Neural progenitor cell (in vitro differentiated cells): ENCODE results near the gene DCAF7. TPM values are rescaled to one million over a fixed set of nuclear protein-coding genes. Genes with fewer than 3 reads are reported as not detected.

Experiments used
- DNase-seq: peaks from one replicate; pipeline ENCODE4 v3.0.0-alpha.2; 2016; ENCODE audit warnings: low spot score
- H2AFZ ChIP-seq: fragments of 200-600 bp; sonication (generic); replicated peaks from 2 replicates; pipeline ENCODE4 v1.6.1; 2016; ENCODE audit warnings: antibody characterized with exemption
- H3F3A ChIP-seq: fragments of 200-600 bp; sonication (generic); 2 replicates; pipeline ENCODE4 v1.6.1; 2016; ENCODE audit warnings: antibody characterized with exemption, low read depth
- H3K27ac ChIP-seq: fragments of 200-600 bp; sonication (generic); 2 replicates; pipeline ENCODE4 v1.5.1; 2016; ENCODE audit warnings: mild to moderate bottlenecking
- H3K27me3 ChIP-seq: fragments of 200-600 bp; sonication (generic); 2 replicates; pipeline ENCODE4 v1.6.1; 2016; ENCODE audit warnings: mild to moderate bottlenecking, moderate library complexity
- H3K36me3 ChIP-seq: fragments of 200-600 bp; sonication (generic); 2 replicates; pipeline ENCODE4 v1.5.1; 2016
- H3K4me1 ChIP-seq: fragments of 200-600 bp; sonication (generic); 2 replicates; pipeline ENCODE4 v1.6.1; 2016; ENCODE audit warnings: mixed run types
- H3K4me2 ChIP-seq: fragments of 200-600 bp; sonication (generic); 2 replicates; pipeline ENCODE4 v1.6.1; 2016
- H3K4me3 ChIP-seq: fragments of 200-600 bp; sonication (generic); 2 replicates; pipeline ENCODE4 v1.5.1; 2016
- H3K79me2 ChIP-seq: fragments of 200-600 bp; sonication (generic); 2 replicates; pipeline ENCODE4 v1.6.1; 2016; ENCODE audit warnings: low read depth
- H3K9ac ChIP-seq: fragments of 200-600 bp; sonication (generic); 2 replicates; pipeline ENCODE4 v1.6.1; 2016
- H3K9me3 ChIP-seq: fragments of 200-600 bp; sonication (generic); 2 replicates; pipeline ENCODE4 v1.5.1; 2016; ENCODE audit warnings: low read depth
- H4K20me1 ChIP-seq: fragments of 200-600 bp; sonication (generic); 2 replicates; pipeline ENCODE4 v1.6.1; 2016; ENCODE audit warnings: low read depth
- H3K27ac Mint-ChIP-seq: 3 replicates; pipeline ENCODE4 v1.8.0; 2021; ENCODE audit warnings: mixed read lengths
- H3K27me3 Mint-ChIP-seq: 2 replicates; pipeline ENCODE4 v1.8.0; 2022; ENCODE audit warnings: low read depth, mild to moderate bottlenecking, inconsistent platforms, moderate library complexity, mixed read lengths; ENCODE audit not compliant: insufficient read depth
- H3K36me3 Mint-ChIP-seq: 3 replicates; pipeline ENCODE4 v1.8.0; 2021; ENCODE audit warnings: mixed read lengths
- H3K4me1 Mint-ChIP-seq: 3 replicates; pipeline ENCODE4 v1.8.0; 2021; ENCODE audit warnings: mixed read lengths
- H3K4me3 Mint-ChIP-seq: 3 replicates; pipeline ENCODE4 v1.8.0; 2021; ENCODE audit warnings: mild to moderate bottlenecking, moderate library complexity, mixed read lengths
- H3K9me3 Mint-ChIP-seq: 3 replicates; pipeline ENCODE4 v1.8.0; 2020; ENCODE audit warnings: mixed read lengths
- CTCF ChIP-seq: fragments of 200-600 bp; sonication (generic); IDR thresholded peaks from 2 replicates; pipeline ENCODE4 v1.5.1; 2017; ENCODE audit warnings: antibody characterized with exemption, mild to moderate bottlenecking
- EZH2 ChIP-seq: fragments of 200-600 bp; sonication (generic); IDR thresholded peaks from 2 replicates; pipeline ENCODE4 v1.6.1; 2017; ENCODE audit warnings: antibody characterized with exemption, mild to moderate bottlenecking, moderate library complexity
- EZH2phosphoT487 ChIP-seq: fragments of 200-600 bp; sonication (generic); IDR thresholded peaks from 2 replicates; pipeline ENCODE4 v1.6.1; 2017; ENCODE audit warnings: antibody characterized with exemption
- total RNA-seq: library from RNA; depleted of rRNA; stranded (reverse); fragments of >200 nt; gene quantifications from 2 replicates; pipeline ENCODE4 v1.2.3, GENCODE V29; 2015; ENCODE audit warnings: low replicate concordance

The DCAF7 gene
- total RNA-seq, 1 donor from 2014 or later = 56.5 TPM

DNA sequence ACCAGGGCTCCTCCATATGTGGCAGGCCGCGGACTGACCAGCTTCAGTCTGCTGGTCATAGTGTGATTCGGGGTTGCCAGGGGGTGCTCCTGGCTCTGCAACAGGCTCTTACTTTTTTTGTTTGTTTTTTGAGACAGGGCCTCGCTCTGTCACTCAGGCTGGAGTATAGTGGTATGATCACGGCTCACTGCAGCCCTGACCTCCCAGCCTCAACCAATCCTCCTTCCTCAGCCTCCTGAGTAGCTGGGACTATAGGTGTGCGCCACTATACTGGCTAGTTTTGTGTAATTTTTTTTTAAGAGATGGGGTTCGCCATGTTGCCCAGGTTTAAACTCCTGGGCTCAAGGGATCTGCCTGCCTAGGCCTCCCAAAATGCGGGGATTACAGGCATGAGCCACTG is 38.9 kb upstream of the DCAF7 start:
- Histone ChIP-seq H3K36me3 (no peaks in the 10 kb centered on the region), H3K27ac (no peak overlapping the region), H3K4me1 (no peaks in the 10 kb centered on the region), H3K4me2 (no peak overlapping the region), H3K9ac (no peak overlapping the region), H3K27me3 (no peaks in the 10 kb centered on the region), H3K79me2 (no peaks in the 10 kb centered on the region), H3F3A (no peaks in the 10 kb centered on the region), H2AFZ (no peak overlapping the region), H3K4me3 (no peak overlapping the region), H3K9me3 (no peaks in the 10 kb centered on the region), H4K20me1 (no peaks in the 10 kb centered on the region)
- Mint-ChIP-seq H3K36me3 (no peaks in the 10 kb centered on the region), H3K4me3 (no peak overlapping the region), H3K27me3 (no peaks in the 10 kb centered on the region), H3K4me1 (no peaks in the 10 kb centered on the region), H3K27ac (no peak overlapping the region), H3K9me3 (no peaks in the 10 kb centered on the region)
- no peak for DNase-seq
- TF ChIP-seq CTCF = no peak
- no peak for TF ChIP-seq EZH2phosphoT487
- no peak for TF ChIP-seq EZH2

DNA sequence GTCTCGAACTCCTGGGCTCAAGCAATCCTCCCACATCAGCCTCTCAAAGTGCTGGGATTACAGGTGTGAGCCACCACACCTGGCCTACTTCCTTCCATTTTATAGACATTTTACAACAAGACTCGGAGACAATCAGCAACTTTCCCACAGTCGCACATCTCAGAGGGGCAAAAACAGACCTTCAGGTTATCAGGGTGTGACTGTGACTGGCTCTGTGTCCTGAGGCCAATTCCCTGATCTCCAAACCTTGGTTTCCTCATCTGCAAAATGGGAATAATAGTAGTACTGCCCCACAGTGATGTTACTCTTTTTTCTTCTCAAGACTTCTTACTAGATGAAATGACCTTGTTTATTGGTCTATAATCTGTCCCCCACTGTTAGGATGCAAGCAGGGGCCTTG is 37.9 kb upstream of the DCAF7 start:
- Histone ChIP-seq H3K4me1 (no peaks in the 10 kb centered on the region), H3K9me3 (no peaks in the 10 kb centered on the region), H3F3A (no peaks in the 10 kb centered on the region), H2AFZ (no peak overlapping the region), H3K27ac (no peak overlapping the region), H3K4me2 (no peak overlapping the region), H3K79me2 (no peaks in the 10 kb centered on the region), H3K27me3 (no peaks in the 10 kb centered on the region), H3K9ac (no peak overlapping the region), H3K4me3 (no peak overlapping the region), H3K36me3 (no peaks in the 10 kb centered on the region), H4K20me1 (no peaks in the 10 kb centered on the region)
- H3K27ac Mint-ChIP-seq = no peak overlapping the region
- H3K9me3 Mint-ChIP-seq = no peaks in the 10 kb centered on the region
- TF ChIP-seq EZH2 = no peak
- TF ChIP-seq EZH2phosphoT487 = no peak
- TF ChIP-seq CTCF = no peak
- no peak for DNase-seq
- H3K4me1 Mint-ChIP-seq = no peaks in the 10 kb centered on the region
- no peaks in the 10 kb centered on the region for H3K27me3 Mint-ChIP-seq
- H3K36me3 Mint-ChIP-seq = no peaks in the 10 kb centered on the region
- H3K4me3 Mint-ChIP-seq = no peak overlapping the region

DNA sequence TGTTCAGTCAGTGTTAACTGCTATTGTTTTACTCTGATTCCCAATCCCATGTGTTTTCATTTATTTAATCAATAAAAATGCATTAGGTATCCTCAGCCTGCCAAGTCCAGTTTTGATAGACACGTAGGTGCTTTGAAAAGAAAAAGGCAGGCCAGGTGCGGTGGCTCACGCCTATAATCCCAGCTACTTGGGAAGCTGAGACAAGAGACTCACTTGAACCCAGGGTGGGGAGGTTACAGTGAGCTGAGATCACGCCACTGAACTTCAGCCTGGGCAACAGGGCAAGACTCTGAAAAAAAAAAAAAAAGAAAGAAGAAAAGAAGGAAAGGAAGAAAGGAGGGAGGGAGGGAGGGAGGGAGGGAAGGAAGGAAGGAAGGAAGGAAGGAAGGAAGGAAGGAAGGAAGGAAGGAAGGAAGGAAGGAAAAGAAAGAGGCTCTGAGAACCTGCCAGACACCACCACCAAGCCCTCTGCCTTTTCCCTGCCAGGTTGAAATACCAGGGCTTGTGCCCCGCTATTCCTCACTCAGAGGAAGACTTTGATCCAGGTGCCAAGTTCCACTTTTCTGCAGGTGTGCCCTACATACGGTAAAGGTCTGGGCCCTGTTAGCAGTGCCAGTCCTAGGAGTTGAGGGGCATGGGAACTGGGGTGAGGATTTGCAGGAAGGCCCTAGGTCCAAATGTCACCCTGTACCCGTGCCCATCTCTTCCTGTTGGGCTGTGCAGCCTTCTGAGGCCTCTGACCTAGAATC is 37.2 kb upstream of the DCAF7 start:
- Mint-ChIP-seq H3K27ac (no peak overlapping the region), H3K4me3 (no peak overlapping the region), H3K27me3 (no peaks in the 10 kb centered on the region), H3K9me3 (no peaks in the 10 kb centered on the region), H3K36me3 (no peaks in the 10 kb centered on the region), H3K4me1 (no peaks in the 10 kb centered on the region)
- H3K4me1 ChIP-seq = no peaks in the 10 kb centered on the region
- no peak for DNase-seq
- H3K9me3 ChIP-seq = no peaks in the 10 kb centered on the region
- no peak overlapping the region for H3K27ac ChIP-seq
- no peak overlapping the region for H2AFZ ChIP-seq
- H3K4me2 ChIP-seq = no peak overlapping the region
- no peak overlapping the region for H3K9ac ChIP-seq
- no peaks in the 10 kb centered on the region for H4K20me1 ChIP-seq
- H3K27me3 ChIP-seq = no peaks in the 10 kb centered on the region
- H3F3A ChIP-seq = no peaks in the 10 kb centered on the region
- no peak overlapping the region for H3K4me3 ChIP-seq
- H3K79me2 ChIP-seq = no peaks in the 10 kb centered on the region
- H3K36me3 ChIP-seq = no peaks in the 10 kb centered on the region
- no peak for TF ChIP-seq CTCF
- TF ChIP-seq EZH2phosphoT487 = no peak
- TF ChIP-seq EZH2 = no peak
